GM06990 (cell line): Measurements from ENCODE around the gene SLC8A3.
A peak's percentile ranks its signal among the peaks of the same experiment; 100 is the strongest.

ENCODE experiments used
- DNase-seq: peaks from one replicate; pipeline ENCODE4 v3.0.0-alpha.2; 2011; ENCODE audit not compliant: insufficient read length; ENCODE audit errors: extremely low read depth
- H3K27me3 ChIP-seq: replicated peaks from 2 replicates; pipeline ENCODE4 v1.6.0; 2011; ENCODE audit warnings: low read length; ENCODE audit not compliant: control insufficient read depth, insufficient read depth
- H3K36me3 ChIP-seq: 2 replicates; pipeline ENCODE4 v1.5.1; 2011; ENCODE audit warnings: low read length; ENCODE audit not compliant: control insufficient read depth, insufficient read depth
- H3K4me3 ChIP-seq: replicated peaks from 2 replicates; pipeline ENCODE4 v1.5.1; 2011; ENCODE audit warnings: low read depth, mild to moderate bottlenecking, control low read depth, low read length
- CTCF ChIP-seq: IDR thresholded peaks from 2 replicates; pipeline ENCODE4 v1.5.1; 2011; ENCODE audit warnings: low read length, control low read depth, mild to moderate bottlenecking, inconsistent platforms; ENCODE audit not compliant: insufficient read depth, poor library complexity, severe bottlenecking

Gene SLC8A3

DNA sequence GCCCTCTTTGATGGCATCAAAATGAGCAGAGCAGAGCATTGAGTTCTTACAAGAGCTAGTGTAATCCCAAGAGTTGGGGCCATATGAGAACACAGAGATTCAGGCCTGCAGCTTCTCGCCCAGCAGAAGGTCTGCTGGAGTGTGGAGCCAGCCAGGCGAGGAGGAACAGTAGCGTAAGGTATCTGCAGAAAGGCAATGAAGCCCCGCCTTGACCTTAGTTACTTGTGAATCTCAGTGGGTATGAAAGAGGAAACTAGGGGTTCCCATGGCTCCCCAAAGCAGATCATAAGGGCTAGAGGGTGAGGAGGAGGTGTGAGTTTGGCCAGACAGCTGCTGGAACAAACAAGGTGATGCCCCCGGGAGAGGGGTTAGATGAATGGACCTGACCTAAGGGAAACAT, 49.4 kb downstream of the SLC8A3 start:
- peak; percentile 26 for DNase-seq
- H3K4me3 ChIP-seq, result no peak overlapping the region
- TF ChIP-seq CTCF, result no peak
- H3K36me3 ChIP-seq, result no peaks in the 10 kb centered on the region
- H3K27me3 ChIP-seq, result no peaks in the 10 kb centered on the region; the same call in 1 of the 2 replicates

DNA sequence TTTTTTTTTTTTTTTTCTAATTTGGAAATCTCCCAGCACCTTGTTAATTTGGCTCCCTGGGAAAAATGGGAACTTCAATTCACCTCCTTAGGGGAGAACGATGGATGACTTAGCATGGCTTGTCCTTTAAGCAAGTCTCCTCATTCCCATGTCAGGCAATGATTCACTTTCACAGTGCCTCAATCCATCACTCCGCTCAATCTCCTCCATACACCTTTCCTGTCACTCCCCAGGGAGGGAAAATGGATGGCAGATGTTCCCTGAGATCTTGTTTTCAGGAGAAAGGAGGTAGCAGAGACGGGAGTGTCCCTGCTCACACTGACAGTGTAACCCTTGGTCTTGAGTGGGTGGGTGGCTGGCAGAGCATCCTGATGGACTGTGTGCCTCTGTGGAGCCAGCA, 51.0 kb downstream of the SLC8A3 start:
- no peak for TF ChIP-seq CTCF
- H3K36me3 ChIP-seq, result no peaks in the 10 kb centered on the region
- no peak for DNase-seq
- H3K27me3 ChIP-seq, result no peaks in the 10 kb centered on the region; the same call in 1 of the 2 replicates
- H3K4me3 ChIP-seq, result no peak overlapping the region

GRCh38 chr14:70133461-70133860, 55.3 kb downstream of the SLC8A3 start:
- H3K27me3 ChIP-seq, result no peaks in the 10 kb centered on the region
- TF ChIP-seq CTCF, result no peak
- no peak for DNase-seq
- no peak overlapping the region for H3K4me3 ChIP-seq
- H3K36me3 ChIP-seq, result no peaks in the 10 kb centered on the region

DNA sequence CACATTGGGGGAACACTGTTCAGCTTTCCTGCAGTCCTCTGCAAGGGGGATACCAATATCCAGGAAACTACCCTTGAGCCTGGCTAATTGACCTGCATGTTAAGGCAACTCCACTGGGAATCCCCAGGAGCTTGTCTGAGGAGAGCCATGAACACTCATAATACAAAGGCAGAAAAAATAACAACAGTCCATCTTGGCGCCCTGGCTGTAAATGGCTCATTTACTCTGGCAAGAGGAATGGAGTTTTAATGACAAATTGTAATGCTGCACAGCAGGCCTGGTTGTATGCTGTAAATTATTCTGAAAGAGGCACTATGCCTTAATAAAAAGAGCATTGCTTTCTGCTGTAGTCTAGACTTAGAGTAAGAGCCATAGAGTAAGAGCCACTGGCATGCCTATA, 58.3 kb downstream of the SLC8A3 start:
- H3K36me3 ChIP-seq, result no peaks in the 10 kb centered on the region
- TF ChIP-seq CTCF, result no peak
- no peaks in the 10 kb centered on the region for H3K27me3 ChIP-seq
- no peak for DNase-seq
- H3K4me3 ChIP-seq, result no peak overlapping the region

- Histone ChIP-seq H3K4me3 (no peak overlapping the region), H3K36me3 (no peaks in the 10 kb centered on the region), H3K27me3 (no peaks in the 10 kb centered on the region)
- no peak for DNase-seq
- no peak for TF ChIP-seq CTCF
These were observed 61.6 kb downstream of the SLC8A3 start for GRCh38 chr14:70127186-70127585.

GRCh38 chr14:70123796-70124195, 65.0 kb downstream of the SLC8A3 start:
- no peaks in the 10 kb centered on the region for H3K27me3 ChIP-seq
- H3K36me3 ChIP-seq, result no peaks in the 10 kb centered on the region
- TF ChIP-seq CTCF, result no peak
- no peak for DNase-seq
- no peak overlapping the region for H3K4me3 ChIP-seq
